ENCODE results near the gene NRG2.

- TF ChIP-seq CTCF (IDR thresholded peaks at IDR 0.05) (no peak), POLR2A (IDR thresholded peaks at IDR 0.05) (no peak), POLR2AphosphoS5 (IDR thresholded peaks at IDR 0.05) (no peak)
These were observed 243.7 kb downstream of the NRG2 start for GRCh38 chr5:139799359-139799758.
